Brain microvascular endothelial cell (primary cell): Measurements from ENCODE around the gene SPOCD1.

ENCODE experiments used
- DNase-seq: peaks from one replicate; pipeline ENCODE4 v3.0.0-alpha.2; 2020
- H3K27ac ChIP-seq: fragments of 250-450 bp; sonication (Bioruptor Pico); 2 replicates; pipeline ENCODE4 v1.5.1; 2020; ENCODE audit warnings: mild to moderate bottlenecking, moderate library complexity
- H3K27me3 ChIP-seq: fragments of 250-450 bp; sonication (Bioruptor Pico); replicated peaks from 2 replicates; pipeline ENCODE4 v1.5.1; 2020; ENCODE audit warnings: mild to moderate bottlenecking
- H3K36me3 ChIP-seq: fragments of 250-450 bp; sonication (Bioruptor Pico); replicated peaks from 2 replicates; pipeline ENCODE4 v1.5.1; 2020; ENCODE audit warnings: mild to moderate bottlenecking
- H3K4me3 ChIP-seq: 2 replicates; pipeline ENCODE4 v1.5.1; 2011; ENCODE audit warnings: low read depth, mild to moderate bottlenecking, control low read depth, low read length, moderate library complexity
- CTCF ChIP-seq: IDR thresholded peaks from 2 replicates; pipeline ENCODE4 v1.5.1; 2011; ENCODE audit warnings: low read depth, mild to moderate bottlenecking, moderate library complexity, low read length, control low read depth, inconsistent platforms; ENCODE audit errors: missing control alignments
- in situ Hi-C: cut with HindIII; loops from 2 replicates; pipeline ENCODE4 v1.10.0; 2017; ENCODE audit warnings: low sequenced_read_pairs, low pct_ligation_motif_present

Gene SPOCD1

GRCh38 chr1:31798433-31799195, 17.2 kb downstream of the SPOCD1 start:
- H3K27me3 ChIP-seq = no peaks in the 10 kb centered on the region
- peak; percentile 76 for DNase-seq
- in situ Hi-C loops = no loop called here
- H3K27ac ChIP-seq = peak overlapping the region; percentile 60
- peaks cover 18% of the 10 kb centered on the region for H3K36me3 ChIP-seq
- TF ChIP-seq CTCF = no peak
- H3K4me3 ChIP-seq = peak overlapping the region; percentile 93

DNA sequence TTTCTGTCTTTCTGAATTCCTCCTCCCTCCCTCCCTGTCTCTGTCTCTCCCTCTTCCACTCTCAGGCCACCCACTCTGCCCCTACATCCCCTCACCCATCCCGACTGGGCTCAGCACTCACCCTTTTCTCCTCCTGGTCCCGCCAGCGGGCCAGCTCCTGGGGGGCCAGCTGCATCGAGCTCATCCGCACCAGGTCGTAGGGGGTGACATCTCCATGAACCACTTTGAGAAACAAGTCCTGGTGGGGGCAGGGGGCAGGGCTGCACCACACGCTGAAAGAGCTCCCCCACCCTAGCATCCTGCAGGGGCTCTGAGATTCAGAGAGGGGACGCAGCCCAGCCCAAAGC, 17.8 kb downstream of the SPOCD1 start:
- no peak for TF ChIP-seq CTCF
- peak overlapping the region; percentile 93 for H3K4me3 ChIP-seq
- H3K36me3 ChIP-seq = peaks cover 23% of the 10 kb centered on the region
- no peak for DNase-seq
- no peaks in the 10 kb centered on the region for H3K27me3 ChIP-seq
- H3K27ac ChIP-seq = peak overlapping the region; percentile 60
- in situ Hi-C loops = no loop called here

DNA sequence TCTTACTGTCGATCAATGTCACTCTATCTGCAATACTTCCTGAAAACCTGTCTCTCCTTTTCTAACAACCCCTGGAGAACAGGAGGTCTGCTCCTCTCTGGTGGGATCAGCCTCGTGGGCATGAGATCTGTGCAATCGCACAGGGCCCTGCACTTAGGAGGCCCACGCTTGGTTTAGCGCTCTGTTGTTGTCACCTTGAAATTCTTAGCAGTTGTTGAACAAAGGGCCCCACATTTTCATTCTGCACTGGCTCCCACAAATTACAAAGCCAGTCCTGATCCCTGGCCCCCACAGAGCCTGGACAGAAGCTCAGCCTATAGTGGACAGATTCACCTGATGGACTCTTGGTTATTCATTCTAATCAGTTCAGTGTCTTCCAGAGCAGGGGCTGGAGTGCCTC, 18.6 kb downstream of the SPOCD1 start:
- peak overlapping the region; percentile 60 for H3K27ac ChIP-seq
- H3K27me3 ChIP-seq = no peaks in the 10 kb centered on the region
- peak overlapping the region; percentile 93 for H3K4me3 ChIP-seq
- TF ChIP-seq CTCF = no peak
- peaks cover 29% of the 10 kb centered on the region for H3K36me3 ChIP-seq
- DNase-seq = no peak
- in situ Hi-C loops = no loop called here

- Histone ChIP-seq H3K36me3 (peaks cover 34% of the 10 kb centered on the region), H3K4me3 (peak overlapping the region; percentile 93), H3K27me3 (no peaks in the 10 kb centered on the region), H3K27ac (peak overlapping the region; percentile 14)
- TF ChIP-seq CTCF = no peak
- no peak for DNase-seq
- in situ Hi-C loops = no loop called here
Observed at GRCh38 chr1:31796707-31797106, 19.1 kb downstream of the SPOCD1 start.

GRCh38 chr1:31795801-31796621, 19.8 kb downstream of the SPOCD1 start:
- Histone ChIP-seq H3K27ac (peak overlapping the region; percentile 14), H3K36me3 (peaks cover 41% of the 10 kb centered on the region), H3K4me3 (peak overlapping the region; percentile 93), H3K27me3 (no peaks in the 10 kb centered on the region)
- peak; percentile 86 for DNase-seq
- in situ Hi-C loops = no loop called here
- TF ChIP-seq CTCF = peak; percentile 42
